Endothelial cell (in vitro differentiated cells): ENCODE results near the gene DMRTC1B. TPM values are rescaled to one million over a fixed set of nuclear protein-coding genes. Genes with fewer than 3 reads are reported as not detected.
"Not testable (repeated sequence)": the region's sequence is repeated elsewhere in the genome, so short reads cannot be mapped to it uniquely, and the experiment has no call there.

ENCODE experiments used
- DNase-seq: peaks from one replicate; pipeline ENCODE4 v3.0.0; 2021; ENCODE audit warnings: low spot score
- H3K27ac Mint-ChIP-seq: one replicate; pipeline ENCODE4 v1.8.0; 2021; ENCODE audit warnings: mixed read lengths, inconsistent platforms; ENCODE audit not compliant: unreplicated experiment
- H3K27me3 Mint-ChIP-seq: one replicate; pipeline ENCODE4 v1.8.0; 2021; ENCODE audit warnings: mild to moderate bottlenecking, moderate library complexity, mixed read lengths, inconsistent platforms; ENCODE audit not compliant: unreplicated experiment
- H3K36me3 Mint-ChIP-seq: one replicate; pipeline ENCODE4 v1.8.0; 2021; ENCODE audit warnings: mild to moderate bottlenecking, low read depth, mixed read lengths, inconsistent platforms; ENCODE audit not compliant: unreplicated experiment
- H3K4me1 Mint-ChIP-seq: one replicate; pipeline ENCODE4 v1.8.0; 2021; ENCODE audit warnings: mild to moderate bottlenecking, mixed read lengths, inconsistent platforms; ENCODE audit not compliant: unreplicated experiment
- H3K4me3 Mint-ChIP-seq: one replicate; pipeline ENCODE4 v1.8.0; 2021; ENCODE audit warnings: mild to moderate bottlenecking, mixed read lengths, inconsistent platforms; ENCODE audit not compliant: unreplicated experiment
- H3K9me3 Mint-ChIP-seq: one replicate; pipeline ENCODE4 v1.8.0; 2021; ENCODE audit warnings: mixed read lengths, inconsistent platforms; ENCODE audit not compliant: unreplicated experiment
- total RNA-seq: library from RNA; stranded (reverse); fragmentation: NEBNext Ultra II Directional; extraction: Animal tissue kit (Norgen Biotek cat#: 25700); gene quantifications from one replicate; pipeline ENCODE4 v1.2.1, GENCODE V29; 2021; ENCODE audit not compliant: unreplicated experiment

Gene DMRTC1B
- total RNA-seq, 1 donor from 2014 or later, result 1.3 TPM

DNA sequence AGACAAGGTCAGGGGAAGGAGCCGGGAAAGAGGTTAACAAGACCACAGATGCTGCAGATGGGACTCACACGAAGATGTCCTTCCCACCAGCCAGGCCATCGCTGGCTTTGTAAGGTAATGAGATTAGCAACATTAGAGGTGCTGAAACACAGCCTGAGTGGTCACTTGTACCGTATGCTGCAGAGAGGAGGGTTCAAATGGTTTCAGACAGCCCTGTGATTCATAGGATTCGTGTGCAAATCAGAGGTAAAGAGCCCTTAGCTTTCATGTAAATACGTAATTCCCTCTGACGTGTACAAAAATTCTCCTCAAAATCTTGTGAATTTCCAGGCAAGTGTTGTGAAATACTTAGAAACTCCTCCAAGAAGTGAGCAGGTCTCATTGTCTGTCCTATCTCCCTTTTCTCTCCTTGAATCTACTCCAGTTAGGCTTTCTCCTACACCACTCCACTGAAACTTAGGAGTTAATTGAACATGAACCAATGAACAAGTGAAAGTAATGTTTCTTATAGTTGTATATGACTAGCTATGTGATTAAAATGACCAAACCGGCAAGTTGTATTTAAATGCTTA is 6.8 kb downstream of the DMRTC1B start:
- H3K36me3 Mint-ChIP-seq, H3K4me3 Mint-ChIP-seq, H3K4me1 Mint-ChIP-seq, H3K9me3 Mint-ChIP-seq, DNase-seq, H3K27me3 Mint-ChIP-seq, H3K27ac Mint-ChIP-seq: not testable (repeated sequence)

DNA sequence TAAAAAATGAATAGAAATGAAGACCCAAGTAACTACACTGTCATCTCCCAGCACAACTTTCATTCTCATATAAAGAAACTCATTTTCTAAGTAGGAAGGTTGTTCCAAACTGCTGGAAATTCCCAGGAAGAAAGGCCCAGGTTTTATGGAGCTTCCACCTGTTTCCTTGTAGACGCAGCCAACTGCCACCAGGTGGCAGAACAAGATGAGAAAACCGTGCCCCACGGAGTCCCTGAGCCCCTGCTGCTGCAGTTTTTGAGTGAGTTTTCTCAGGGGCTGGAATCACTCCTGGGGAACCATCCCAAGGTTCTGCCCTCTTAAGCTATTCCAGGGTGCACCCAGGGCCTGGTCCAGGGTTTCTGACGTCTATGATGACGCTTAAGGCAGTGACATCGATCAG is 7.3 kb downstream of the DMRTC1B start:
- not testable (repeated sequence) for H3K4me3 Mint-ChIP-seq, H3K36me3 Mint-ChIP-seq, H3K9me3 Mint-ChIP-seq, DNase-seq, H3K27me3 Mint-ChIP-seq, H3K4me1 Mint-ChIP-seq, H3K27ac Mint-ChIP-seq

DNA sequence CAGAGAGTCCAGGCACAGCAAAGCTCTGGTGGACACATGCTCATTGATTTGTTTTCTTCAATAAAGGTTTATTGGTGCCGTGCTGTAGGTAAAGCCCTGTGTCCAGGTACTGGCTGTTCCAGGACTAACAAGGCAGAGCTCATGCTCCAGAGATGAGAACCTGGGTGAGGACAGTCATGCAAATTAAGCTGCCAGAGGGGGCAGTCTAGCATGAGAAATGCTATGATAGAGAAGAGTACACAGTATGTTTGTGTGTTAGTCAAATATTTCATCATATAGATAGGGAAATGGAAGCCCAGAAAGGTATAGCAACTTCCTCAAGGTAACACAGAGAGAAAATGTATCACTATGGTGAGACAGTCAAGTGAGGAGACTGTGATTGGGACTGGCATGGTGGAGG is 11.5 kb downstream of the DMRTC1B start:
- H3K4me3 Mint-ChIP-seq, H3K27me3 Mint-ChIP-seq, DNase-seq, H3K27ac Mint-ChIP-seq, H3K36me3 Mint-ChIP-seq, H3K9me3 Mint-ChIP-seq, H3K4me1 Mint-ChIP-seq: not testable (repeated sequence)

DNA sequence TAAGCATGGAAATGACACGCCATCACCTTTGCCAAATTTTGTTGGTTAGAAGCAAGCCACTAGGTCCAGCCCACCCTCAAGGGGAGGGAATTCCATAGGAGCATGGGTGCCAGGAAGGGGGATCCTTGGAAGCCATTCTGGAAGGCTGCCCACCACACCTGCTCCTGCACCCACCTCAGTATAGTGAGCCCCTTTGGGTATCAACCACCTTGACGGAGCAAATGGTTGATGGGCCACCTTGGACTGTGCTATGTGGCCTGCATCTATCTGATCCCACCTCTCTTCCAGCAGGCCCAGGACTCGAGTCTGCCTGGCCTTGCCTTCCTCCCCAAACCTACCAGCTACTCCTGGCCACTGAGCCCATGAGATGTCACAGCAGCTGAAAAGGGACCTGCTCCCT is 13.7 kb downstream of the DMRTC1B start:
- not testable (repeated sequence) for H3K4me3 Mint-ChIP-seq, H3K36me3 Mint-ChIP-seq, H3K27ac Mint-ChIP-seq, H3K4me1 Mint-ChIP-seq, H3K9me3 Mint-ChIP-seq, DNase-seq, H3K27me3 Mint-ChIP-seq

DNA sequence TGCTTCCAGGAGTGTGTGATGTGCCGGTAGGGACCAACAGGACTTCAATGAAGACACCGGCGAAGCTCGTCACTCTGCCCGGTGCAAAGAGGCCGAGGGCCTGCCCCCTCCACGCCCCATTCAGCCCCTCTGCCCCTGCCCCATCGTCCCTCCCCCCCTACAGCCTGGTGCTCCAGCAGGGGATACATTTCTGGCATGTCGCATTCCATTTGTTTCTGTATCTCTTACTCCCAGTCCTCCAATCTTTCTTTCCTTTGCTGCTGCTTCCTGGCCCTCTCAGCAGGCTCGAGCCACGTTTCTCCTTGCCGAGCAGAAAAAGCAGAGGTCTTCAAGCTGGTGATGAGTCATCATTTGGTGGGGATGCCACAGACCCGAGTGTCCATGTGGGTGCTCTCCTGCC is 31.4 kb downstream of the DMRTC1B start, which contains the start of gene FAM236D:
Gene FAM236D (minus strand): TSS at position 101 of the 400 bp plus-strand sequence. CDS start 100 bp downstream, at position 1.
- H3K4me3 Mint-ChIP-seq, DNase-seq, H3K4me1 Mint-ChIP-seq, H3K9me3 Mint-ChIP-seq, H3K27ac Mint-ChIP-seq, H3K27me3 Mint-ChIP-seq, H3K36me3 Mint-ChIP-seq: not testable (repeated sequence)

DNA sequence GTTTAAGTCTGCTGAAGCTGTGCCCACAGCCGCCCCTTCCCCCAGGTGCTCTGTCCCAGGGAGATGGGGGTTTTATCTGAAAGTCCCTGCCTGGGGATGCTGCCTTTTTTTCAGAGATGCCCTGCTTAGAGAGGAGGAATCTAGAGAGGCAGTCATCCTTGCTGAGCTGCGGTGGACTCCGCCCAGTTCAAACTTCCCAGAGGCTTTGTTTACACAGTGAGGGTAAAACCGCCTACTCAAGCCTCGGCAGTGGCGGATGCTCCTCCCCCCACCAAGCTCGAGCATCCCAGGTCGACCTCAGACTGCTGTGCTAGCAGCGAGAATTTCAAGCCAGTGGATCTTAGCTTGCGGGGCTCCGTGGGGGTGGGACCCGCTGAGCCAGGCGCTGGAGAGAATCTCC is 54.0 kb downstream of the DMRTC1B start:
- not testable (repeated sequence) for H3K27me3 Mint-ChIP-seq, H3K4me3 Mint-ChIP-seq, H3K4me1 Mint-ChIP-seq, H3K36me3 Mint-ChIP-seq, DNase-seq, H3K27ac Mint-ChIP-seq, H3K9me3 Mint-ChIP-seq

DNA sequence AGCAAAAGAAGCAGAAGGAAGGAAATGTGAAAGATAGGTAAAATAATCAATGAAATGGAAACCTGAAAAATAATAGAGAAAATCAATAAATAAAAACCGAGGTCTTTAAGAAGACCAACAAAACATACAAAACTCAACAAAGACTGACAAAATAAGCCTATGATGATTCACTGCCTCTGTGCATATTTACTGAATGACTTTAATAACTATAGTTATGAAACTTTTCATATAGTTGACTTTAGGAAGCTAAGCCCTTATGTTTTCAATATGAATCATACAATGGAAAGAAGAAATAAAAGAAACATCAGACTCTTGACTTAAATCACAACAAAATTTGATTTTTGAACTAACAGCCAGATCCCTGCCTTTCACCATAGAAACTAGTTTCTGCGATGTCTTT is 60.8 kb downstream of the DMRTC1B start:
- not testable (repeated sequence) for H3K9me3 Mint-ChIP-seq, H3K4me3 Mint-ChIP-seq, H3K27me3 Mint-ChIP-seq, H3K4me1 Mint-ChIP-seq, H3K27ac Mint-ChIP-seq, DNase-seq, H3K36me3 Mint-ChIP-seq

DNA sequence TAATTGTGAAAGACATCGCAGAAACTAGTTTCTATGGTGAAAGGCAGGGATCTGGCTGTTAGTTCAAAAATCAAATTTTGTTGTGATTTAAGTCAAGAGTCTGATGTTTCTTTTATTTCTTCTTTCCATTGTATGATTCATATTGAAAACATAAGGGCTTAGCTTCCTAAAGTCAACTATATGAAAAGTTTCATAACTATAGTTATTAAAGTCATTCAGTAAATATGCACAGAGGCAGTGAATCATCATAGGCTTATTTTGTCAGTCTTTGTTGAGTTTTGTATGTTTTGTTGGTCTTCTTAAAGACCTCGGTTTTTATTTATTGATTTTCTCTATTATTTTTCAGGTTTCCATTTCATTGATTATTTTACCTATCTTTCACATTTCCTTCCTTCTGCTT is 106.2 kb downstream of the DMRTC1B start:
- H3K36me3 Mint-ChIP-seq, DNase-seq, H3K27ac Mint-ChIP-seq, H3K4me3 Mint-ChIP-seq, H3K27me3 Mint-ChIP-seq, H3K4me1 Mint-ChIP-seq, H3K9me3 Mint-ChIP-seq: not testable (repeated sequence)

DNA sequence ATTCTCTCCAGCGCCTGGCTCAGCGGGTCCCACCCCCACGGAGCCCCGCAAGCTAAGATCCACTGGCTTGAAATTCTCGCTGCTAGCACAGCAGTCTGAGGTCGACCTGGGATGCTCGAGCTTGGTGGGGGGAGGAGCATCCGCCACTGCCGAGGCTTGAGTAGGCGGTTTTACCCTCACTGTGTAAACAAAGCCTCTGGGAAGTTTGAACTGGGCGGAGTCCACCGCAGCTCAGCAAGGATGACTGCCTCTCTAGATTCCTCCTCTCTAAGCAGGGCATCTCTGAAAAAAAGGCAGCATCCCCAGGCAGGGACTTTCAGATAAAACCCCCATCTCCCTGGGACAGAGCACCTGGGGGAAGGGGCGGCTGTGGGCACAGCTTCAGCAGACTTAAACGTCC is 113.0 kb downstream of the DMRTC1B start:
- not testable (repeated sequence) for H3K27ac Mint-ChIP-seq, H3K9me3 Mint-ChIP-seq, H3K4me1 Mint-ChIP-seq, H3K4me3 Mint-ChIP-seq, H3K36me3 Mint-ChIP-seq, H3K27me3 Mint-ChIP-seq, DNase-seq

Other genes starting within 250 kb of the DMRTC1B start
- gene HDAC8, start 204.0 kb upstream of the DMRTC1B start, total RNA-seq, result 29.4 TPM
- gene PHKA1, start 62.6 kb upstream of the DMRTC1B start, total RNA-seq, result 4.0 TPM
- not detected for gene FAM236B, start 5.8 kb downstream of the DMRTC1B start, total RNA-seq
- gene FAM236D, start 31.3 kb downstream of the DMRTC1B start, total RNA-seq, result not detected
- gene FAM236C, start 135.7 kb downstream of the DMRTC1B start, total RNA-seq, result not detected
- gene FAM236A, start 161.3 kb downstream of the DMRTC1B start, total RNA-seq, result not detected
- 0.38 TPM for gene DMRTC1, start 166.9 kb downstream of the DMRTC1B start, total RNA-seq
- gene PABPC1L2B, start 226.0 kb downstream of the DMRTC1B start, total RNA-seq, result 9.4 TPM